ENCODE data around the gene MKI67. TPM values are rescaled to one million over a fixed set of nuclear protein-coding genes. Genes with fewer than 3 reads are reported as not detected.

MKI67 gene
- total RNA-seq, 1 donor from 2014 or later = 40.6 TPM

GRCh38 chr10:128058106-128058749 is 68.0 kb downstream of the MKI67 start:
- DNase-seq (ENCODE audit: low read depth) = no peak
- H3K4me3 ChIP-seq (ENCODE audit: low read depth, low read length) = no peak overlapping the region
- no peak for TF ChIP-seq CTCF (conservative IDR thresholded peaks at IDR 0.05; ENCODE audit: low read depth, low read length)

- no peak for DNase-seq (ENCODE audit: low read depth)
- no peak for TF ChIP-seq CTCF (conservative IDR thresholded peaks at IDR 0.05; ENCODE audit: low read depth, low read length)
- no peak overlapping the region for H3K4me3 ChIP-seq (ENCODE audit: low read depth, low read length)
Observed at GRCh38 chr10:128056303-128057050, 69.7 kb downstream of the MKI67 start.

- DNase-seq (ENCODE audit: low read depth) = no peak
- TF ChIP-seq CTCF (conservative IDR thresholded peaks at IDR 0.05; ENCODE audit: low read depth, low read length) = no peak
- H3K4me3 ChIP-seq (ENCODE audit: low read depth, low read length) = no peak overlapping the region
Observed at GRCh38 chr10:128055061-128055868, 71.0 kb downstream of the MKI67 start.

- no peak for TF ChIP-seq CTCF (conservative IDR thresholded peaks at IDR 0.05; ENCODE audit: low read depth, low read length)
- no peak for DNase-seq (ENCODE audit: low read depth)
- no peak overlapping the region for H3K4me3 ChIP-seq (ENCODE audit: low read depth, low read length)
Observed at GRCh38 chr10:128054163-128054970, 71.9 kb downstream of the MKI67 start.

- TF ChIP-seq CTCF (conservative IDR thresholded peaks at IDR 0.05; ENCODE audit: low read depth, low read length) = no peak
- H3K4me3 ChIP-seq (ENCODE audit: low read depth, low read length) = no peak overlapping the region
- no peak for DNase-seq (ENCODE audit: low read depth)
Observed at GRCh38 chr10:128053356-128053755, 72.9 kb downstream of the MKI67 start.

- no peak overlapping the region for H3K4me3 ChIP-seq (ENCODE audit: low read depth, low read length)
- no peak for TF ChIP-seq CTCF (conservative IDR thresholded peaks at IDR 0.05; ENCODE audit: low read depth, low read length)
- no peak for DNase-seq (ENCODE audit: low read depth)
Observed at GRCh38 chr10:128052696-128053095, 73.5 kb downstream of the MKI67 start.
